Measurements from ENCODE around the gene PITPNB.

The PITPNB gene

DNA sequence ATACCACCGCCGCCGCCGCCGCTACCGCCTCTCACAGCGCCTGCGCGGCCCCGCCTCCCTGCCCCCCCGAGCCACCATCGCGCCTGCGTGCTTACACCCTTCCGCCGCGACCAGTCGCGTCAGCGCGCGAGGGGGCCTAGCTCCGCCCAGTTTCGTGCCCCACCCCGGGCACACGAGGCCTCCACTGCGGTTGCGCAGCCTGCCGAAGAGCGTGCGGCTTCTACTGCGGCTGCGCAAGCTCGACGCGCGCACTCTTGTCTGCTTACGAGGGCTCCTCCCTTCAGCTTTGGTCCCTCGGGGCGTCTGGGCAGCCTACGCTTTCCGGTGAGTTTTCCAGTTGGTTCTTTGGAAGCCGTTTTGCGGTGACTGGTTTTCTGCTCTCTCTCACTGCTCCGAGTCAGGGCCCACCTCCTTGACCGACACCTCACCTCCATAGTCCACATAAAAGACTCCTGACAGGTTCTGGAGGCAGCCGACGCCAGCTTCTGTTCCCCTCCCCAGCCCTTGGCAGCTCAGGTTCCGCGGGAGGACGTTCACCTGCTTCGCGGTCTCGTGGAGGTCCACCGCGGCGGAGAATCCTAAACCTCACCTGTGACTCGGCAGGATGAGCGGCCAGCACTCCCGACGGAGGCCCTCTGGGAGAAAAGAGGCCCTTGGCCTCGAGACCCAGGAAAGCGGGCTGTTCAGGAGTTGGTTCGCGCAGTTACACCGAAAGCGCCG is at the start of gene PITPNB:
Gene PITPNB, minus strand, starts transcription at position 35 of the 720 bp plus-strand sequence. CDS start 65 bp downstream, outside the sequence.
- peak; percentile 95 for DNase-seq
- in situ Hi-C loops (cut with HindIII; ENCODE audit: low pct_ligation_motif_present, low pct_unique_long_range_greater_than_20kb, low sequenced_read_pairs) = no loop called here

GRCh38 chr22:27966168-27967064 is 47.4 kb upstream of the PITPNB start:
- DNase-seq = no peak
- in situ Hi-C loops (cut with HindIII; ENCODE audit: low pct_ligation_motif_present, low pct_unique_long_range_greater_than_20kb, low sequenced_read_pairs) = no loop called here

DNA sequence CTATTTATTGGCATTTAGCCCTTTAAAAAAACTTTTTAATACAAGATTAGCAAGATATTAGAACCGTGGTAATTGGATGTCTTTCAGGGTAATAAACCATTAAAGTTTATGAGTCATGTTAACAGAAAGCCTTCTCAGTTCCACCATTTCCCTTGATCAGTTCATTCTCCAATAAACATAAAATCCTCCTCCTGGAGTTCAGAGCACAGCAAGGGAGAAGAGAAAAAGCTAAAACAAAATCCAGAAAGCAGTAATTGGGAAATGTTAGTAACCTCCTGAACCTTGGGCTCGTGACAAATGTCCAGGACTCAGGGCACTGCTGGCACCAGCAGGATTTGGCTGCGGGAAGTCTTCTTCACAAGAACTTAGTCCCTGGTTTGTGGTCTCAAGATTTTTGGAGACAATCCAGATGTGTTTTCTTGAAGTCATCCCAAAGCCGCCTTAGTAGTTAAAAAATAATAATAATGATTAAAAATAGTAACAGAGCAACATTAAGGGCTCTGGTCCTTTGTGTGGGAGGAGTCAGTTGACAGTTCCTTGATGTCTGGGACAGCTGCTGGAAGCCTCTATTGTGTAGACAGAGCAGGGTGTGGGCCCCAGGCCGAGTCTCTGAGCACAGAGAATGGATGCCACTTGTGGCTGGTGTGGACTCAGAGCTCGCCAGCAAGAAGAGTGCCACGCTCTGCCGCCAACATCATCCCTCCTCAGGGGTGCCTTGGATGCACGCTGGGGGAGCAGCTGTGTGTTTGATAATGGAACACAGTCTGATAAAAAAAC is 43.4 kb upstream of the PITPNB start:
- in situ Hi-C loops (cut with HindIII; ENCODE audit: low pct_ligation_motif_present, low pct_unique_long_range_greater_than_20kb, low sequenced_read_pairs) = no loop called here
- DNase-seq = no peak

DNA sequence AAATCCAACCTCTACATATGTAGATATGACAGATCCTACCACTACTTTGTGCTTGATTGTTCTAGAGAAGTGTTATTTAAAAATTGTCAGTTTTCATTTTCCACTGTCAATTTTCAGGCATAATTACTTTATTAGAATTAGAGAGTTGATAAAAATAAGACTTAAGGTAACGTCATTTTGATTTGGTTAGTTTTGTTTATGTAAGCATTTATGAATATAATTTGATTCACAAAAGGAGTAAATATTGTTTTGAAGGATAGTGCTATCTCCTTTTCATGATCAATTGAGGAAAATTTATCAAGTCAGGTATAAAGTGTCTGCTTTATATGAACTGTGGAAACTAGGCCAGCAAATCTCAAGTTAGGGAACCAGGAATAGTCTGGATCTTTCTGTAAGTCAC is 42.6 kb upstream of the PITPNB start:
- in situ Hi-C loops (cut with HindIII; ENCODE audit: low pct_ligation_motif_present, low pct_unique_long_range_greater_than_20kb, low sequenced_read_pairs) = no loop called here
- no peak for DNase-seq

- in situ Hi-C loops (cut with HindIII; ENCODE audit: low pct_ligation_motif_present, low pct_unique_long_range_greater_than_20kb, low sequenced_read_pairs) = no loop called here
These were observed 42.1 kb upstream of the PITPNB start for GRCh38 chr22:27961182-27961581.

GRCh38 chr22:27959335-27960090 is 40.5 kb upstream of the PITPNB start:
- in situ Hi-C loops (cut with HindIII; ENCODE audit: low pct_ligation_motif_present, low pct_unique_long_range_greater_than_20kb, low sequenced_read_pairs) = no loop called here
- no peak for DNase-seq

More at GRCh38 chr22:27961182-27961581, 42.1 kb upstream of the PITPNB start:
- no peak for DNase-seq

GRCh38 chr22:27952779-27953178 is 33.7 kb upstream of the PITPNB start:
- in situ Hi-C loops (cut with HindIII; ENCODE audit: low pct_ligation_motif_present, low pct_unique_long_range_greater_than_20kb, low sequenced_read_pairs) = no loop called here
- DNase-seq = no peak

DNA sequence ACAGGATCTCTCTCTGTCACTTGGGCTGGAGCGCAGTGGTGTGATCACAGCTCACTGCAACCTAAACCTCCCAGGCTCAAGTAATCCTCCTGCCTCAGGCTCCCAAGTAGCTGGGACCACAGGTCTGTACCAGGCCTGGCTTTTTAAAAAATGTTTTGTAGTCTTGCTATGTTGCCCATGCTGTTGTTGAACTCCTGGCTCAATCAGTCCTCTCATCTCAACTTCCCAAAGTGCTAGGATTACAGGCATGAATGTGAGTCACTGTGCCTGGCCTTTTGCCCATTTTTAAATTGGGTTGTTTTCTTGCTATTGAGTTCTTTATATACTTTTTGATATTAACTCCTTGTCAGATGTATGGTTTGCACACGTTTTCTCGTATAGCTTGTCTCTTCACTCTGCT is 33.0 kb upstream of the PITPNB start:
- no peak for DNase-seq
- in situ Hi-C loops (cut with HindIII; ENCODE audit: low pct_ligation_motif_present, low pct_unique_long_range_greater_than_20kb, low sequenced_read_pairs) = no loop called here

DNA sequence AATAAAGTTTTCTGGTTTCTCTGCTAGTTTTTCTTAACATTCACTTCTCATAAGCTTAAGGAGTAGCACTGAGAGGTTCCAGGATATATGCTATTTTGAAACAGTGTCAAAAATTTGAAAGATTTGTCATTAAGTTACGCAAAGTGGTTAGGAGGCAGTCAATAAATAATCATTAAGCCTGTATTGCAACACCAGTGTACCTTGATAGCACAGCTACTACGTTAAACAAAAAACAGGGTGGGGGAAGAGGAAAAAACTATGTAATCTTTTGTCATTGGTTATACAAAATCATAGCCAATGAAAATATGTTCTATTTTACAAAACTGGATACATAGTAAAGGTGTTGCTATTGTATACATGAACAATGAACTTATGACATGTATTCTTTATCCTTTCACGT is 30.4 kb upstream of the PITPNB start:
- in situ Hi-C loops (cut with HindIII; ENCODE audit: low pct_ligation_motif_present, low pct_unique_long_range_greater_than_20kb, low sequenced_read_pairs) = no loop called here
- DNase-seq = no peak

DNA sequence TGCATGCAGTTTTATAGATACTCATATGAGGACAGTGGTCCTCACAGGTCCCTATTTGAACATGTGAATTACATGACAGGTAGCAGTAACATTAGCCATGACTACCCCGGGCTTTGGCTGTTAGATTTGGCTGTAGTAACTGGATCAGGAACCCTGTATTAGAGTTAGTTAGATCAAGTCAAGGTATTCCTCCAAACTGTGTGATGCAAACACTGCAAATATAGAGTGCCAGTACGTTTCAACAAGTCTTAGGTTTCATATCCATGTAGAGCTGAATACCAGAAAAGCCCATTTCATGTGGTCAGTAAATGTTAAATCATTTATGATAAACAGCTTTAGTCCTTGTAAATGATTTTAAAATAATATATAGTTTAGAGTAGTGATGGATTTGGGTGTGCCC is 29.5 kb upstream of the PITPNB start:
- no peak for DNase-seq
- in situ Hi-C loops (cut with HindIII; ENCODE audit: low pct_ligation_motif_present, low pct_unique_long_range_greater_than_20kb, low sequenced_read_pairs) = no loop called here

DNA sequence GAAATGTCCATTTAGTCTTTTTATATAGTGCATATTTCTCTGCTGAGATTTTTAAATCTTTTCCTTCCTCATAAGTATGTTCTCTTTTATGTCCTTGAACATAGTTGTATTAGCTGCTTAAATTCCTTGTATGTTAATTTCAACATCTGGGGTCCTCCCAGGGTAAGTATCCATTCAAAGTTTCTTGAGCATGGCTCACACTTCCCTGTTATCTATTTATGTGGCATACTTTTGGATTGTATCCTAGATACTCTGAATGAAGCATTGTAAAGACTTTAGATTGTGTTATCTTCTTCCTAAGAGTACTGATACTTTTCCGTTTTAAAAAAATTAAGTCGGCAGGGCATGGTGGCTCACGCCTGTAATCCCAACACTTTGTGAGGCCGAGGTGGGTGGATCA is 28.4 kb upstream of the PITPNB start:
- in situ Hi-C loops (cut with HindIII; ENCODE audit: low pct_ligation_motif_present, low pct_unique_long_range_greater_than_20kb, low sequenced_read_pairs) = no loop called here
- no peak for DNase-seq

- in situ Hi-C loops (cut with HindIII; ENCODE audit: low pct_ligation_motif_present, low pct_unique_long_range_greater_than_20kb, low sequenced_read_pairs) = no loop called here
- DNase-seq = no peak
These were observed 22.1 kb upstream of the PITPNB start for GRCh38 chr22:27941143-27941542.

GRCh38 chr22:27937453-27937852 is 18.4 kb upstream of the PITPNB start:
- DNase-seq = no peak
- in situ Hi-C loops (cut with HindIII; ENCODE audit: low pct_ligation_motif_present, low pct_unique_long_range_greater_than_20kb, low sequenced_read_pairs) = no loop called here

- in situ Hi-C loops (cut with HindIII; ENCODE audit: low pct_ligation_motif_present, low pct_unique_long_range_greater_than_20kb, low sequenced_read_pairs) = no loop called here
- no peak for DNase-seq
These were observed 16.8 kb upstream of the PITPNB start for GRCh38 chr22:27935897-27936296.

GRCh38 chr22:27934069-27934468 is 15.0 kb upstream of the PITPNB start:
- in situ Hi-C loops (cut with HindIII; ENCODE audit: low pct_ligation_motif_present, low pct_unique_long_range_greater_than_20kb, low sequenced_read_pairs) = no loop called here

GRCh38 chr22:27933186-27933983 is 14.3 kb upstream of the PITPNB start:
- DNase-seq = no peak
- in situ Hi-C loops (cut with HindIII; ENCODE audit: low pct_ligation_motif_present, low pct_unique_long_range_greater_than_20kb, low sequenced_read_pairs) = no loop called here

More at GRCh38 chr22:27934069-27934468, 15.0 kb upstream of the PITPNB start:
- DNase-seq = no peak

DNA sequence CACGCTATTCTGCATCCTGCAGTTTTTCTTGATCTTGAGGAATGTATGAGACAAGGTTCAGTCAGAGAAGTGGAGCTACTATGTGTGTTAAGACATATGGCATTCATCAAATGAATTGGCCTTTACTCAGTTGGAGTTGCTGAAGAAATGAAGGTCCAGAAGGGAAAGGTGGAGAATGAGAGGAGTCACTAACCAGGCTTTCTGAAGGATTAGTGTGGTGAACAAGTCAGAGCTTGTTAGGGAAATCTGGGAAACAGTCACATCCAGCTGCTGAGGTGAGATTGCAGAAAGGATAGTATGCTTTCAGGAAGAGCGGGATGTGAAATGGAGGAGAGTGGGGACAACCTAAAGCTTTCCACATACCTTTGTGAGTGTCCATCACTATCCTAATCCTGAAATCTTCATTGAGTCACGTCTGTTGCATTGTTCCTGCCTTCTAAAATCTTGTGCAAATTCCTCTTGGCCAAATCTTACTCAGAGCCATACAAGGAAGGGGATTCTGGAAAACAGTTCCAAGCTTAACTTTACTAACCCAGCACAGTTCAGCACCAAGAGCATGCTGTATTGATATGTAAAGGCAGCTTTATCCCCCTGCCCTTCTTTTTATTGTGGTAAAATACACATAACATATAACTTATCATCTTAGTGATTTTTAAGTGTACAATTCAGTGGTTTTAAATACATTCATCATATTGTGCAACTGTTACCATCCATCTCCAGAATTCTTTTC is 11.4 kb upstream of the PITPNB start:
- DNase-seq = no peak
- in situ Hi-C loops (cut with HindIII; ENCODE audit: low pct_ligation_motif_present, low pct_unique_long_range_greater_than_20kb, low sequenced_read_pairs) = no loop called here
